ENCODE results near the gene DPYSL5.

Gene DPYSL5

GRCh38 chr2:26989156-26989555, 141.2 kb downstream of the DPYSL5 start:
- H3K27ac ChIP-seq (ENCODE audit: low read length) = no peak overlapping the region

GRCh38 chr2:26991717-26992116, 143.8 kb downstream of the DPYSL5 start:
- Histone ChIP-seq H3K27ac (ENCODE audit: low read length) (no peak overlapping the region), H3K9me3 (ENCODE audit: control insufficient read depth, insufficient read depth, low read length) (no peaks in the 10 kb centered on the region), H3K36me3 (ENCODE audit: control insufficient read depth, insufficient read depth, low read length) (no peaks in the 10 kb centered on the region), H3K4me3 (ENCODE audit: low read length) (no peak overlapping the region), H3K4me1 (ENCODE audit: control insufficient read depth, insufficient read depth, low read length) (no peaks in the 10 kb centered on the region), H3K27me3 (ENCODE audit: control insufficient read depth, insufficient read depth, low read length) (no peaks in the 10 kb centered on the region)
- DNase-seq (ENCODE audit: low read depth, low spot score) = no peak
- WGBS (ENCODE audit: insufficient coverage, insufficient read length) = no CpG with 5 or more reads among the region's 5 CpGs

More at GRCh38 chr2:26989156-26989555, 141.2 kb downstream of the DPYSL5 start:
- WGBS (ENCODE audit: insufficient coverage, insufficient read length) = no CpG with 5 or more reads among the region's 8 CpGs
- H3K4me3 ChIP-seq (ENCODE audit: low read length) = no peak overlapping the region
- no peaks in the 10 kb centered on the region; the same call in 1 of the 2 replicates for H3K9me3 ChIP-seq (ENCODE audit: control insufficient read depth, insufficient read depth, low read length)
- no peaks in the 10 kb centered on the region for H3K36me3 ChIP-seq (ENCODE audit: control insufficient read depth, insufficient read depth, low read length)
- no peak for DNase-seq (ENCODE audit: low read depth, low spot score)
- no peaks in the 10 kb centered on the region for H3K4me1 ChIP-seq (ENCODE audit: control insufficient read depth, insufficient read depth, low read length)
- H3K27me3 ChIP-seq (ENCODE audit: control insufficient read depth, insufficient read depth, low read length) = no peaks in the 10 kb centered on the region

GRCh38 chr2:26993768-26994167, 145.8 kb downstream of the DPYSL5 start:
- no peaks in the 10 kb centered on the region for H3K9me3 ChIP-seq (ENCODE audit: control insufficient read depth, insufficient read depth, low read length)
- no peak overlapping the region for H3K27ac ChIP-seq (ENCODE audit: low read length)
- no peak for DNase-seq (ENCODE audit: low read depth, low spot score)
- H3K4me3 ChIP-seq (ENCODE audit: low read length) = no peak overlapping the region
- H3K4me1 ChIP-seq (ENCODE audit: control insufficient read depth, insufficient read depth, low read length) = no peaks in the 10 kb centered on the region
- WGBS (ENCODE audit: insufficient coverage, insufficient read length) = no CpG with 5 or more reads among the region's 1 CpG
- no peaks in the 10 kb centered on the region for H3K27me3 ChIP-seq (ENCODE audit: control insufficient read depth, insufficient read depth, low read length)
- no peaks in the 10 kb centered on the region for H3K36me3 ChIP-seq (ENCODE audit: control insufficient read depth, insufficient read depth, low read length)

- no CpG with 5 or more reads among the region's 1 CpG for WGBS (ENCODE audit: insufficient coverage, insufficient read length)
- Histone ChIP-seq H3K27me3 (ENCODE audit: control insufficient read depth, insufficient read depth, low read length) (no peaks in the 10 kb centered on the region), H3K4me3 (ENCODE audit: low read length) (no peak overlapping the region), H3K27ac (ENCODE audit: low read length) (no peak overlapping the region), H3K9me3 (ENCODE audit: control insufficient read depth, insufficient read depth, low read length) (no peaks in the 10 kb centered on the region), H3K4me1 (ENCODE audit: control insufficient read depth, insufficient read depth, low read length) (no peaks in the 10 kb centered on the region), H3K36me3 (ENCODE audit: control insufficient read depth, insufficient read depth, low read length) (no peaks in the 10 kb centered on the region)
- no peak for DNase-seq (ENCODE audit: low read depth, low spot score)
These were observed 147.1 kb downstream of the DPYSL5 start for GRCh38 chr2:26994983-26995382.

- Histone ChIP-seq H3K9me3 (ENCODE audit: control insufficient read depth, insufficient read depth, low read length) (no peaks in the 10 kb centered on the region), H3K4me3 (ENCODE audit: low read length) (no peak overlapping the region), H3K4me1 (ENCODE audit: control insufficient read depth, insufficient read depth, low read length) (peaks cover 1% of the 10 kb centered on the region; the same call in 1 of the 2 replicates), H3K27me3 (ENCODE audit: control insufficient read depth, insufficient read depth, low read length) (no peaks in the 10 kb centered on the region), H3K27ac (ENCODE audit: low read length) (no peak overlapping the region), H3K36me3 (ENCODE audit: control insufficient read depth, insufficient read depth, low read length) (no peaks in the 10 kb centered on the region)
- no CpG with 5 or more reads among the region's 10 CpGs for WGBS (ENCODE audit: insufficient coverage, insufficient read length)
- no peak for DNase-seq (ENCODE audit: low read depth, low spot score)
These were observed 149.5 kb downstream of the DPYSL5 start for GRCh38 chr2:26997394-26997793.

- Histone ChIP-seq H3K4me1 (ENCODE audit: control insufficient read depth, insufficient read depth, low read length) (peaks cover 1% of the 10 kb centered on the region; the same call in 1 of the 2 replicates), H3K4me3 (ENCODE audit: low read length) (no peak overlapping the region), H3K36me3 (ENCODE audit: control insufficient read depth, insufficient read depth, low read length) (no peaks in the 10 kb centered on the region), H3K27me3 (ENCODE audit: control insufficient read depth, insufficient read depth, low read length) (no peaks in the 10 kb centered on the region), H3K9me3 (ENCODE audit: control insufficient read depth, insufficient read depth, low read length) (no peaks in the 10 kb centered on the region), H3K27ac (ENCODE audit: low read length) (no peak overlapping the region)
- DNase-seq (ENCODE audit: low read depth, low spot score) = no peak
- no CpG with 5 or more reads among the region's 1 CpG for WGBS (ENCODE audit: insufficient coverage, insufficient read length)
These were observed 150.4 kb downstream of the DPYSL5 start for GRCh38 chr2:26998323-26998722.
